ENCODE measurements around the gene TFDP1. TPM values are rescaled to one million over a fixed set of nuclear protein-coding genes. Genes with fewer than 3 reads are reported as not detected.

The TFDP1 gene
- total and polyA plus RNA-seq, 2 of the 4 experiments (the other 2 are of a cell fraction): 59.3 to 97.0 TPM

- CTCF ChIA-PET: no interaction called here
- no peak overlapping the region for H3K56ac ChIP-seq (ENCODE audit: extremely low read depth, insufficient read depth, low read length)
- POLR2A ChIA-PET (ENCODE audit: unreplicated experiment): no interaction called here
- H3K9me3 ChIP-seq (ENCODE audit: control insufficient read depth, insufficient read depth, low read length): no peaks in the 10 kb centered on the region
- H3K23ac ChIP-seq (ENCODE audit: low read depth, low read length): peak overlapping the region; percentile 33; the same call in 1 of the 2 replicates
- dilution Hi-C loops (cut with HindIII; ENCODE audit: low sequenced_read_pairs, unreplicated experiment) (no loop called here), intact Hi-C loops (cut with micrococcal nuclease) (no loop called here), in situ Hi-C loops (cut with MboI; ENCODE audit: low sequenced_read_pairs) (no loop called here)
- no peak overlapping the region for H4K5ac ChIP-seq (ENCODE audit: low read depth, low read length)
- no peak overlapping the region for H2BK20ac ChIP-seq (ENCODE audit: low read depth, low read length)
- no peak overlapping the region for H2BK5ac ChIP-seq (ENCODE audit: low read depth, low read length, poor library complexity, severe bottlenecking)
- ATAC-seq (ENCODE audit: low read depth) (no peak), DNase-seq (no peak)
- BruUV-seq (replicated peaks): no TSS peak
- no peak overlapping the region for H4K8ac ChIP-seq (ENCODE audit: low read depth in 2 of 2, low read length in 2 of 2)
- no peak overlapping the region for H3K9ac ChIP-seq (ENCODE audit: low read depth, low read length)
- peaks cover 8% of the 10 kb centered on the region for H3K4me1 ChIP-seq (ENCODE audit: control insufficient read depth, insufficient read depth, low read length)
- WGBS, 2 experiments (ENCODE audit: extremely low coverage in 2 of 2, insufficient read length in 1 of 2): 95% methylated on average over 11 of the region's 23 CpGs; no CpG with 5 or more reads in 1 of the 2 experiments
- H3K79me1 ChIP-seq (ENCODE audit: low read depth in 1 of 2, low read length in 2 of 2): peaks cover 29 to 53% of the 10 kb centered on the region in 2 experiments
- H3K27me3 ChIP-seq (ENCODE audit: control insufficient read depth, insufficient read depth, low read length): no peaks in the 10 kb centered on the region
- H2AK5ac ChIP-seq (ENCODE audit: low read depth, low read length): no peak overlapping the region
- peak overlapping the region; percentile 57 for H2AK9ac ChIP-seq (replicated peaks; ENCODE audit: low read depth, low read length, poor library complexity)
- no peak overlapping the region for H4K91ac ChIP-seq (ENCODE audit: insufficient read depth, low read depth, low read length)
- peaks cover 16% of the 10 kb centered on the region for H3K9me1 ChIP-seq (ENCODE audit: insufficient read depth, low read length)
- no peak overlapping the region for H3K18ac ChIP-seq (ENCODE audit: low read depth, low read length)
- H4K20me1 ChIP-seq (ENCODE audit: insufficient read depth, low read length): peaks cover 54% of the 10 kb centered on the region
- H3K14ac ChIP-seq (replicated peaks; ENCODE audit: low read depth, low read length): no peak overlapping the region; the same call in 1 of the 2 replicates
- no peak overlapping the region for H2BK15ac ChIP-seq (ENCODE audit: low read depth, low read length)
- H3K4ac ChIP-seq (ENCODE audit: low read depth, low read length): no peak overlapping the region
- H3K4me2 ChIP-seq (ENCODE audit: low read depth, low read length): no peak overlapping the region
- no peak overlapping the region for H3K4me3 ChIP-seq (ENCODE audit: insufficient read depth, low read depth, low read length)
- peaks cover 33% of the 10 kb centered on the region for H3K36me3 ChIP-seq (ENCODE audit: control insufficient read depth, insufficient read depth, low read length)
- no peak overlapping the region for H2BK120ac ChIP-seq (ENCODE audit: low read depth, low read length)
- no peak overlapping the region for H2AFZ ChIP-seq (replicated peaks; ENCODE audit: low read length, poor library complexity)
- no peak overlapping the region for H3K27ac ChIP-seq (ENCODE audit: insufficient read depth, low read length)
- TF ChIP-seq MXI1 (IDR thresholded peaks at IDR 0.05; ENCODE audit: borderline replicate concordance, low read depth, low read length) (no peak), MAFK (IDR thresholded peaks at IDR 0.05; ENCODE audit: low read depth, low read length) (no peak), NFE2L2 (IDR thresholded peaks at IDR 0.05; ENCODE audit: low read depth, low read length) (no peak), MAZ (IDR thresholded peaks at IDR 0.05; ENCODE audit: borderline replicate concordance, low read depth, low read length) (no peak), BHLHE40 (IDR thresholded peaks at IDR 0.05; ENCODE audit: low read depth, low read length) (no peak), ELK1 (IDR thresholded peaks at IDR 0.05; ENCODE audit: borderline replicate concordance, low read depth, low read length) (no peak), RFX5 (IDR thresholded peaks at IDR 0.05; ENCODE audit: low read depth, low read length) (no peak), POLR2A (IDR thresholded peaks at IDR 0.05; ENCODE audit: low read depth, low read length) (no peak), SMC3 (IDR thresholded peaks at IDR 0.05; ENCODE audit: low read depth, low read length) (no peak), CHD1 (IDR thresholded peaks at IDR 0.05; ENCODE audit: low read depth, low read length) (no peak), RCOR1 (IDR thresholded peaks at IDR 0.05; ENCODE audit: insufficient replicate concordance, low read length) (no peak), RAD21 (IDR thresholded peaks at IDR 0.05; ENCODE audit: low read length) (no peak), CTCF (conservative IDR thresholded peaks at IDR 0.05; ENCODE audit: low read depth, low read length) (no peak), USF2 (IDR thresholded peaks at IDR 0.05; ENCODE audit: low read depth, low read length) (no peak), CEBPB (IDR thresholded peaks at IDR 0.05; ENCODE audit: low read depth, low read length) (no peak)
These were observed 2.3 kb downstream of the TFDP1 start for GRCh38 chr13:113586661-113587479.
